ENCODE data around the gene NR2C2. TPM values are rescaled to one million over a fixed set of nuclear protein-coding genes. Genes with fewer than 3 reads are reported as not detected.

Gene NR2C2
- total and polyA plus RNA-seq, 2 of the 13 experiments (the other 11 are each of a cell fraction or from before 2014, with no cell fraction given) = 7.8 to 11.8 TPM

DNA sequence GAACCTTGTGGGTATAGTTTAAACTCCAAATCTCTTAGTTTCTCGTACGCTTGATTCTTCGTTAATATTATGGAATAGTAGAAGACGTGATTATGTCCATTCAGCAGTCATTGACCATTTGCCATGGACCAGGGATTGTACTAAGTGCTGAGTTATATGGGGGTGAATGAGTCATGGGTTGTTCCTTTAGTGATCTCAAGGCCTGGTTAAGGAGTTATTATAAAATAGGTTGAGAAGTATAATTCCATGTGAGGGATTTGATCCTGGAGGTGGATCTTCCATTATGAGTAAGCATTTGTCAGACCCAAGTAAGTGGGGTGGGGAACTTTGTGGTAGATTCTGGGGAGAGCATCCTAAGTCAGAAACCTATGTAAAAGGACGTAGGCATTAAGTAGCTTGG lies 15.4 kb downstream of the NR2C2 start (continued):
- TF ChIP-seq, protein P1, sequence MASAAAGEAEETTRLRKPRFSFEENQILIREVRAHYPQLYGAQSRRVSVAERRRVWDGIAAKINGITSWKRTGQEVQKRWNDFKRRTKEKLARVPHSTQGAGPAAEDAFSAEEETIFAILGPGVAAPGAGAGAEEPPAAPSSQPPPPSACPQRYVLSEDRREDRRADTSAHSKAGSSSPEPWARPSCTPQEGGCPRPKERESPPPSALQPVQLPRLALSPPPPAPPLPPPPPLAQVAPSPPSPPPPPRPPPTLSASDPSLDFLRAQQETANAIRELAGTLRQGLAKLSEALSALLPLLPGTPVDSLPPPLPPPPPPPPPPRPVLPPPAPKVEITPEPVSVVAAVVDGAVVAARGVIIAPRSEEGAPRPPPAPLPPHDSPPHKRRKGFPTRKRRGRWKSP (CRISPR knock-in tag; IDR thresholded peaks at IDR 0.05) = no peak
- TF ChIP-seq, protein P2, sequence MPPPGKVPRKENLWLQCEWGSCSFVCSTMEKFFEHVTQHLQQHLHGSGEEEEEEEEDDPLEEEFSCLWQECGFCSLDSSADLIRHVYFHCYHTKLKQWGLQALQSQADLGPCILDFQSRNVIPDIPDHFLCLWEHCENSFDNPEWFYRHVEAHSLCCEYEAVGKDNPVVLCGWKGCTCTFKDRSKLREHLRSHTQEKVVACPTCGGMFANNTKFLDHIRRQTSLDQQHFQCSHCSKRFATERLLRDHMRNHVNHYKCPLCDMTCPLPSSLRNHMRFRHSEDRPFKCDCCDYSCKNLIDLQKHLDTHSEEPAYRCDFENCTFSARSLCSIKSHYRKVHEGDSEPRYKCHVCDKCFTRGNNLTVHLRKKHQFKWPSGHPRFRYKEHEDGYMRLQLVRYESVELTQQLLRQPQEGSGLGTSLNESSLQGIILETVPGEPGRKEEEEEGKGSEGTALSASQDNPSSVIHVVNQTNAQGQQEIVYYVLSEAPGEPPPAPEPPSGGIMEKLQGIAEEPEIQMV (CRISPR knock-in tag; IDR thresholded peaks at IDR 0.05; ENCODE audit: low read depth) = no peak
- no peak for TF ChIP-seq ZSCAN21 (CRISPR knock-in tag; IDR thresholded peaks at IDR 0.05; ENCODE audit: borderline replicate concordance)
- TF ChIP-seq, protein P3, sequence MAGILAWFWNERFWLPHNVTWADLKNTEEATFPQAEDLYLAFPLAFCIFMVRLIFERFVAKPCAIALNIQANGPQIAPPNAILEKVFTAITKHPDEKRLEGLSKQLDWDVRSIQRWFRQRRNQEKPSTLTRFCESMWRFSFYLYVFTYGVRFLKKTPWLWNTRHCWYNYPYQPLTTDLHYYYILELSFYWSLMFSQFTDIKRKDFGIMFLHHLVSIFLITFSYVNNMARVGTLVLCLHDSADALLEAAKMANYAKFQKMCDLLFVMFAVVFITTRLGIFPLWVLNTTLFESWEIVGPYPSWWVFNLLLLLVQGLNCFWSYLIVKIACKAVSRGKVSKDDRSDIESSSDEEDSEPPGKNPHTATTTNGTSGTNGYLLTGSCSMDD (CRISPR knock-in tag; IDR thresholded peaks at IDR 0.05) = no peak

DNA sequence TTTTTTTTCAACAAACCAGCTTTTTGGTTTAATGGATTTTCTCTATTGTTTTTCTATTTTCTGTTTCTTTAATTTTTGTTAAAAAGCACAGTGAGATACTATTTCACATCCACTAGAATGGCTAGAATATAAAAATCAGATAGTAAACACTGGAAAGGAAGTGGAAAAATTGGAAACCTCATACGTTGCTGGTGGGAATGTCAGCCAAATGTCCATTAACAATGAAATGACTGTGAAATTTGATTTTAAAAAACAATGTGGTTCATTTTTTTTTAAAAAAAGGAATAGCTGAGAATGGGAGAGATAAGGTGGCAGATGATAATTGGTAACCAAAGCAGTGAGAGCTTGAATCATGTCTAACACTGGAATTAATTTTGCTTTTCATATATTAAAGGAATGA lies 19.9 kb downstream of the NR2C2 start:
- ChIA-PET CTCF (ENCODE audit: low intra/inter-chr PET ratio, low total read pairs) (no interaction called here), POLR2A (no interaction called here)
- H3K9me3 ChIP-seq (ENCODE audit: low read length) = no peaks in the 10 kb centered on the region
- no peaks in the 10 kb centered on the region for H4K20me1 ChIP-seq (ENCODE audit: insufficient read depth, low read length)
- WGBS (ENCODE audit: low lambda C conversion rate) = 98% methylated on average over 1 of the region's 1 CpG
- H3K27ac ChIP-seq (ENCODE audit: extremely low read length, insufficient read depth, low read length) = no peak overlapping the region
- ATAC-seq (no peak), DNase-seq (ENCODE audit: low spot score) (no peak), FAIRE-seq (no peak)
- peaks cover under 1 to 9% of the 10 kb centered on the region in 2 experiments; a peak in 3 of 5 replicates for H3K36me3 ChIP-seq (replicated peaks in 1 of 2; ENCODE audit: control insufficient read depth in 1 of 2, insufficient read depth in 2 of 2, low read length in 2 of 2)
- BruUV-seq (replicated peaks) = no TSS peak
- H3K4me2 ChIP-seq (ENCODE audit: low read depth, low read length) = no peak overlapping the region
- peaks cover 8% of the 10 kb centered on the region for H3K79me2 ChIP-seq (ENCODE audit: insufficient read depth, low read length)
- no peak overlapping the region for H3K9ac ChIP-seq (ENCODE audit: insufficient read depth, low read depth, low read length)
- in situ Hi-C loops (cut with HindIII; ENCODE audit: extremely low pct_ligation_motif_present, low pct_unique_long_range_greater_than_20kb) (no loop called here), intact Hi-C loops (cut with micrococcal nuclease; ENCODE audit: unreplicated experiment) (no loop called here)
- no peak overlapping the region for H2AFZ ChIP-seq (ENCODE audit: low read length)
- no peaks in the 10 kb centered on the region for H3K4me1 ChIP-seq (ENCODE audit: insufficient read depth, low read length)
- H3K27me3 ChIP-seq (ENCODE audit: control insufficient read depth in 1 of 2, insufficient read depth in 2 of 2, low read length in 2 of 2) = no peaks in the 10 kb centered on the region
- no peak overlapping the region for H3K4me3 ChIP-seq (replicated peaks in 1 of 3; ENCODE audit: insufficient read depth in 1 of 3, low read depth in 2 of 3, low read length in 3 of 3)
- TF ChIP-seq, protein P4, sequence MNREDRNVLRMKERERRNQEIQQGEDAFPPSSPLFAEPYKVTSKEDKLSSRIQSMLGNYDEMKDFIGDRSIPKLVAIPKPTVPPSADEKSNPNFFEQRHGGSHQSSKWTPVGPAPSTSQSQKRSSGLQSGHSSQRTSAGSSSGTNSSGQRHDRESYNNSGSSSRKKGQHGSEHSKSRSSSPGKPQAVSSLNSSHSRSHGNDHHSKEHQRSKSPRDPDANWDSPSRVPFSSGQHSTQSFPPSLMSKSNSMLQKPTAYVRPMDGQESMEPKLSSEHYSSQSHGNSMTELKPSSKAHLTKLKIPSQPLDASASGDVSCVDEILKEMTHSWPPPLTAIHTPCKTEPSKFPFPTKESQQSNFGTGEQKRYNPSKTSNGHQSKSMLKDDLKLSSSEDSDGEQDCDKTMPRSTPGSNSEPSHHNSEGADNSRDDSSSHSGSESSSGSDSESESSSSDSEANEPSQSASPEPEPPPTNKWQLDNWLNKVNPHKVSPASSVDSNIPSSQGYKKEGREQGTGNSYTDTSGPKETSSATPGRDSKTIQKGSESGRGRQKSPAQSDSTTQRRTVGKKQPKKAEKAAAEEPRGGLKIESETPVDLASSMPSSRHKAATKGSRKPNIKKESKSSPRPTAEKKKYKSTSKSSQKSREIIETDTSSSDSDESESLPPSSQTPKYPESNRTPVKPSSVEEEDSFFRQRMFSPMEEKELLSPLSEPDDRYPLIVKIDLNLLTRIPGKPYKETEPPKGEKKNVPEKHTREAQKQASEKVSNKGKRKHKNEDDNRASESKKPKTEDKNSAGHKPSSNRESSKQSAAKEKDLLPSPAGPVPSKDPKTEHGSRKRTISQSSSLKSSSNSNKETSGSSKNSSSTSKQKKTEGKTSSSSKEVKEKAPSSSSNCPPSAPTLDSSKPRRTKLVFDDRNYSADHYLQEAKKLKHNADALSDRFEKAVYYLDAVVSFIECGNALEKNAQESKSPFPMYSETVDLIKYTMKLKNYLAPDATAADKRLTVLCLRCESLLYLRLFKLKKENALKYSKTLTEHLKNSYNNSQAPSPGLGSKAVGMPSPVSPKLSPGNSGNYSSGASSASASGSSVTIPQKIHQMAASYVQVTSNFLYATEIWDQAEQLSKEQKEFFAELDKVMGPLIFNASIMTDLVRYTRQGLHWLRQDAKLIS (CRISPR knock-in tag; IDR thresholded peaks at IDR 0.05) = no peak
- TF ChIP-seq ZNF577 (CRISPR knock-in tag; IDR thresholded peaks at IDR 0.05; ENCODE audit: borderline replicate concordance, low read depth) (no peak), AKAP8 (CRISPR knock-in tag; IDR thresholded peaks at IDR 0.05) (no peak), FOXA1 (IDR thresholded peaks at IDR 0.05) (no peak), FOXA1 (CRISPR knock-in tag; IDR thresholded peaks at IDR 0.05) (no peak), TAF1 (CRISPR knock-in tag; IDR thresholded peaks at IDR 0.05) (no peak), ZFP36L1 (CRISPR knock-in tag; IDR thresholded peaks at IDR 0.05) (no peak), GATA4 (IDR thresholded peaks at IDR 0.05; ENCODE audit: borderline replicate concordance, low read depth) (no peak), XRCC5 (optimal IDR thresholded peaks at IDR 0.05; ENCODE audit: low read length) (no peak)
- TF ChIP-seq, protein P5, sequence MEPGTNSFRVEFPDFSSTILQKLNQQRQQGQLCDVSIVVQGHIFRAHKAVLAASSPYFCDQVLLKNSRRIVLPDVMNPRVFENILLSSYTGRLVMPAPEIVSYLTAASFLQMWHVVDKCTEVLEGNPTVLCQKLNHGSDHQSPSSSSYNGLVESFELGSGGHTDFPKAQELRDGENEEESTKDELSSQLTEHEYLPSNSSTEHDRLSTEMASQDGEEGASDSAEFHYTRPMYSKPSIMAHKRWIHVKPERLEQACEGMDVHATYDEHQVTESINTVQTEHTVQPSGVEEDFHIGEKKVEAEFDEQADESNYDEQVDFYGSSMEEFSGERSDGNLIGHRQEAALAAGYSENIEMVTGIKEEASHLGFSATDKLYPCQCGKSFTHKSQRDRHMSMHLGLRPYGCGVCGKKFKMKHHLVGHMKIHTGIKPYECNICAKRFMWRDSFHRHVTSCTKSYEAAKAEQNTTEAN (CRISPR knock-in tag; conservative IDR thresholded peaks at IDR 0.05) = no peak
- TF ChIP-seq, protein P6, sequence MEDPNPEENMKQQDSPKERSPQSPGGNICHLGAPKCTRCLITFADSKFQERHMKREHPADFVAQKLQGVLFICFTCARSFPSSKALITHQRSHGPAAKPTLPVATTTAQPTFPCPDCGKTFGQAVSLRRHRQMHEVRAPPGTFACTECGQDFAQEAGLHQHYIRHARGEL (CRISPR knock-in tag; IDR thresholded peaks at IDR 0.05) = no peak
